ENCODE data around the gene PRTFDC1.

- TF ChIP-seq CTCF (IDR thresholded peaks at IDR 0.05; ENCODE audit: low read depth, low read length, poor library complexity, severe bottlenecking): no peak
- TF ChIP-seq EZH2phosphoT487 (IDR thresholded peaks at IDR 0.05; ENCODE audit: borderline replicate concordance, low read length): no peak
Observed at GRCh38 chr10:24953675-24954074, 1.3 kb upstream of the PRTFDC1 start.

All from DOHH2 (cell line).